Measurements from ENCODE around the gene CDCA4. TPM values are rescaled to one million over a fixed set of nuclear protein-coding genes. Genes with fewer than 3 reads are reported as not detected.

Gene CDCA4
- total RNA-seq, 4 donors from 2014 or later = 15.3 to 35.0 (median 23.3) TPM

DNA sequence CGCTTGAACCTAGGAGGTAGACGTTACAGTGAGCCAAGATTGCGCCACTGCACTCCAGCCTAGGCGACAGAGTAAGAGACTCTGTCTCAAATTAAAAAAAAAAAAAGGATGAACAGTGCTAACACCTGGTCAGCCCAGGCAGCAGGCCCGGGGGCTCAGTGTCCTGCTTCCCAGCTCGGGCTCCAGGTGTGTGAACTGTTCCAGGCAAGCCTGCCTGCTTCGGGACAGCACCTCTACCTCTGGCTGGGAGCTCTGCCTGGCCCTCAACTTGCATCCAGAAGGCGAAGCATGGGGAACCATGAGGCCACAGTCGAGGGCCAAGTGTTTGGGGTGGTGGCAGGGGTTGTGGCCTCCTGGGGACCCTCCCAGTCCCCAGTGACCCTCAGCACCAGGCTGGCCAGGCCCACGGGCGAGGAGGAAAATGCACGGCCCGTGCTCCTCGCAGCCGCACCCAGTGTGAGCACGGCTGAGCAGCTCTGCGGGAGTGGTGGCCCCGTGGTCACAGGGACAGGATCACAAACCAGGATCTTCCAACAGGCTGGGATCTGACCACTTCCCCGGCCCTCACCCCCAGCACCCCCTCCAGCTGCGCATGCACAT is 15.5 kb downstream of the CDCA4 start:
- Histone ChIP-seq H3K27me3 (no peaks in the 10 kb centered on the region), H3K36me3 (peaks cover 8 to 47% (median 24%) of the 10 kb centered on the region in 3 donors), H3K4me3 (no peak overlapping the region), H3K9me3 (no peaks in the 10 kb centered on the region), H3K4me1 (peaks cover 0 to 29% (median 0%) of the 10 kb centered on the region in 3 donors), H3K27ac (no peak overlapping the region)
- no peak for DNase-seq
- intact Hi-C loops (cut with DNase I) = no loop called here
- no peak for TF ChIP-seq POLR2A (IDR thresholded peaks at IDR 0.05)
- TF ChIP-seq, protein P1, sequence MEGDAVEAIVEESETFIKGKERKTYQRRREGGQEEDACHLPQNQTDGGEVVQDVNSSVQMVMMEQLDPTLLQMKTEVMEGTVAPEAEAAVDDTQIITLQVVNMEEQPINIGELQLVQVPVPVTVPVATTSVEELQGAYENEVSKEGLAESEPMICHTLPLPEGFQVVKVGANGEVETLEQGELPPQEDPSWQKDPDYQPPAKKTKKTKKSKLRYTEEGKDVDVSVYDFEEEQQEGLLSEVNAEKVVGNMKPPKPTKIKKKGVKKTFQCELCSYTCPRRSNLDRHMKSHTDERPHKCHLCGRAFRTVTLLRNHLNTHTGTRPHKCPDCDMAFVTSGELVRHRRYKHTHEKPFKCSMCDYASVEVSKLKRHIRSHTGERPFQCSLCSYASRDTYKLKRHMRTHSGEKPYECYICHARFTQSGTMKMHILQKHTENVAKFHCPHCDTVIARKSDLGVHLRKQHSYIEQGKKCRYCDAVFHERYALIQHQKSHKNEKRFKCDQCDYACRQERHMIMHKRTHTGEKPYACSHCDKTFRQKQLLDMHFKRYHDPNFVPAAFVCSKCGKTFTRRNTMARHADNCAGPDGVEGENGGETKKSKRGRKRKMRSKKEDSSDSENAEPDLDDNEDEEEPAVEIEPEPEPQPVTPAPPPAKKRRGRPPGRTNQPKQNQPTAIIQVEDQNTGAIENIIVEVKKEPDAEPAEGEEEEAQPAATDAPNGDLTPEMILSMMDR (IDR thresholded peaks at IDR 0.05) = no peak
- 62 to 82% methylated on average over 6 of the region's 20 CpGs for WGBS, 2 donors

- Histone ChIP-seq H3K27me3 (no peaks in the 10 kb centered on the region), H3K36me3 (peaks cover 0 to 27% (median 0%) of the 10 kb centered on the region in 3 donors), H3K4me1 (peaks cover 0 to 24% (median 5%) of the 10 kb centered on the region in 3 donors), H3K4me3 (no peak overlapping the region), H3K27ac (no peak overlapping the region), H3K9me3 (no peaks in the 10 kb centered on the region)
- DNase-seq = no peak
- 100% methylated on average over 1 to 2 of the region's 3 CpGs for WGBS, 2 donors
- intact Hi-C loops (cut with DNase I) = no loop called here
- TF ChIP-seq POLR2A (IDR thresholded peaks at IDR 0.05) = no peak
- TF ChIP-seq, protein P1 (IDR thresholded peaks at IDR 0.05) = no peak
Measured at GRCh38 chr14:104999361-104999760, 21.5 kb downstream of the CDCA4 start.

DNA sequence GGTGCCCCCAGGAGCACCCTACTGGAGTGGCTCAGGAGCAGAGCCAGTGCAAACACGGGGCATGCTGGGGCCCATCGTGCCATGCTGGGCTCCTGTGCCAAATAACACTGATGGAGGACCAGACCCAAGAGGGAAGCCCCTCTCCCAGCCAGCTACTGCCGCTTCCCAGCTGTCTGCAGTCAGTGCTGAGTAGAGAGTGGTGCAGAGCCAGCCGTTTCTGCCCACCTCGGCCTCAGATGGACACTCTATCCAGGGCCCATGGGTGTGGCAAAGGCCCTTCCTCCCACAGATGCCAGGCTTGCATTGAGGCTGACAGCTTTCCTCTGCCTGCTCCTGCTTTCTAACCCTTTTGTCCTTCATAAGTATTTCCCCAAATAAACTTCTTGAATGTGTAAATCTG is 22.1 kb downstream of the CDCA4 start:
- TF ChIP-seq POLR2A (IDR thresholded peaks at IDR 0.05) = no peak
- TF ChIP-seq, protein P1 (IDR thresholded peaks at IDR 0.05) = no peak
- H3K27ac ChIP-seq = no peak overlapping the region
- peaks cover 0 to 19% (median 5%) of the 10 kb centered on the region in 3 donors for H3K4me1 ChIP-seq
- intact Hi-C loops (cut with DNase I) = no loop called here
- H3K27me3 ChIP-seq = no peaks in the 10 kb centered on the region
- DNase-seq = no peak
- H3K36me3 ChIP-seq = peaks cover 0 to 33% (median 0%) of the 10 kb centered on the region in 3 donors
- H3K9me3 ChIP-seq = no peaks in the 10 kb centered on the region
- no peak overlapping the region for H3K4me3 ChIP-seq
- 71 to 82% methylated on average over 1 to 3 of the region's 5 CpGs for WGBS, 2 donors

DNA sequence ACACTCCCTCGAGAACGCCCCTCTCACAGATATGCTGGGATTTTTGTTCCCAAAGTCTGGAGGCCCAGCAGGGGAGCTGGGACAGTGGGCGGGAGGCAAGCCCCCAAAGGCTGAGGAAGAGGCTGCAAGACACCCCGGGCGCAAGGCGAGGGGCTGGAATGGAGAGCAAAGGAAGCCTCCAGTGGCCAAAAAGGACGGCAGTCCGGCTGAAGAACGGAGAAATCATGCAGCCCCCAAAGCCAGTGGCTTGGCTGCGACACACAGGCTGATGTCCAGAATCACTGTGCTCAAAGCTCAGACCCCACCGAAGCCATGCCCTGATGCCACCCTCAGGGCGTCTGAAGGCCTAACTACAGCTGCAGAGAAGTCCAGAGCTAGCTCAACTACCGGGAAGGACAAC is 24.4 kb downstream of the CDCA4 start:
- H3K27ac ChIP-seq = no peak overlapping the region
- H3K4me1 ChIP-seq = peaks cover 0 to 10% (median 5%) of the 10 kb centered on the region in 3 donors
- H3K4me3 ChIP-seq = no peak overlapping the region
- DNase-seq = no peak
- TF ChIP-seq POLR2A (IDR thresholded peaks at IDR 0.05) = no peak
- TF ChIP-seq, protein P1 (IDR thresholded peaks at IDR 0.05) = no peak
- no peaks in the 10 kb centered on the region for H3K27me3 ChIP-seq
- no peaks in the 10 kb centered on the region for H3K9me3 ChIP-seq
- WGBS, 2 donors = 80 to 92% methylated on average over 9 to 13 of the region's 13 CpGs
- intact Hi-C loops (cut with DNase I) = no loop called here
- peaks cover 0 to 56% (median 5%) of the 10 kb centered on the region in 3 donors for H3K36me3 ChIP-seq

GRCh38 chr14:104996032-104996431 is 24.9 kb downstream of the CDCA4 start:
- Histone ChIP-seq H3K36me3 (peaks cover 0 to 60% (median 5%) of the 10 kb centered on the region in 3 donors), H3K27me3 (no peaks in the 10 kb centered on the region), H3K27ac (no peak overlapping the region), H3K4me3 (no peak overlapping the region), H3K9me3 (no peaks in the 10 kb centered on the region), H3K4me1 (peaks cover 0 to 10% (median 5%) of the 10 kb centered on the region in 3 donors)
- intact Hi-C loops (cut with DNase I) = no loop called here
- 88 to 95% methylated on average over 4 of the region's 5 CpGs for WGBS, 2 donors
- no peak for DNase-seq
- TF ChIP-seq POLR2A (IDR thresholded peaks at IDR 0.05) = no peak
- TF ChIP-seq, protein P1 (IDR thresholded peaks at IDR 0.05) = no peak

Measured in esophagus squamous epithelium (tissue), 5 donors.